ENCODE data around the gene SLC24A3.

Gene SLC24A3

DNA sequence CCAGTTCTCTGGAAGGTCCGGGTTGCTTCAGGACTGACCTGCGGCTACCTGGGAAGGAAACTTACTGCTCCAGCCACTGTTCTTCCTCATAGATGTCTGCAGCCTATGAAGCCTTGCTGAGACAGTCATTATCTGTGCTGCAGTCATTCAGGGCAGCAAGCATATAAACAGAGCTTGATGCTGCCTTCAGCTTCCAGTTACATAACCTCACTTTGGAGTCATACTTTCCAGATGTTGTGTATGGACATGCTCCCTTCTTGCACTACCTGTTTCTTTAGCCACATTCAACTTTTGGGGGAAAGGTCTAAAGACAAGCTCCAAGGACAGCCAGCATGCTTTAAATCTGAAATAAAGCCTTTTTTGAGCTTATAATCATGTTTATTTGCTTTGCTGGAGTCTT, 98.1 kb downstream of the SLC24A3 start:
- Histone ChIP-seq H3K4me1 (ENCODE audit: control insufficient read depth, low read length) (no peaks in the 10 kb centered on the region), H3F3A (ENCODE audit: control insufficient read depth, insufficient read depth) (no peaks in the 10 kb centered on the region), H3K27ac (ENCODE audit: low read depth, low read length) (no peak overlapping the region)

GRCh38 chr20:19313342-19314069, 101.1 kb downstream of the SLC24A3 start:
- no peaks in the 10 kb centered on the region for H3K9me2 ChIP-seq (replicated peaks; ENCODE audit: control insufficient read depth, low read length)
- no peaks in the 10 kb centered on the region for H3K79me2 ChIP-seq (ENCODE audit: control insufficient read depth, low read length)
- H3K9me3 ChIP-seq (ENCODE audit: control insufficient read depth, insufficient read depth, low read length), result no peaks in the 10 kb centered on the region
- no peak overlapping the region for H3K4me2 ChIP-seq (ENCODE audit: low read length)
- no peak overlapping the region for H3K4me3 ChIP-seq (ENCODE audit: low read length)
- H3K27me3 ChIP-seq (ENCODE audit: control insufficient read depth, low read length), result no peaks in the 10 kb centered on the region
- H3K27ac ChIP-seq (ENCODE audit: low read depth, low read length), result no peak overlapping the region
- H4K20me1 ChIP-seq (ENCODE audit: control insufficient read depth, insufficient read depth, low read depth, low read length), result no peaks in the 10 kb centered on the region
- H3K4me1 ChIP-seq (ENCODE audit: control insufficient read depth, low read length), result no peaks in the 10 kb centered on the region
- no peaks in the 10 kb centered on the region for H3K36me3 ChIP-seq (ENCODE audit: control insufficient read depth, low read length)
- TF ChIP-seq EZH2phosphoT487 (IDR thresholded peaks at IDR 0.05; ENCODE audit: borderline replicate concordance, low read length), result no peak
- TF ChIP-seq, protein P1, sequence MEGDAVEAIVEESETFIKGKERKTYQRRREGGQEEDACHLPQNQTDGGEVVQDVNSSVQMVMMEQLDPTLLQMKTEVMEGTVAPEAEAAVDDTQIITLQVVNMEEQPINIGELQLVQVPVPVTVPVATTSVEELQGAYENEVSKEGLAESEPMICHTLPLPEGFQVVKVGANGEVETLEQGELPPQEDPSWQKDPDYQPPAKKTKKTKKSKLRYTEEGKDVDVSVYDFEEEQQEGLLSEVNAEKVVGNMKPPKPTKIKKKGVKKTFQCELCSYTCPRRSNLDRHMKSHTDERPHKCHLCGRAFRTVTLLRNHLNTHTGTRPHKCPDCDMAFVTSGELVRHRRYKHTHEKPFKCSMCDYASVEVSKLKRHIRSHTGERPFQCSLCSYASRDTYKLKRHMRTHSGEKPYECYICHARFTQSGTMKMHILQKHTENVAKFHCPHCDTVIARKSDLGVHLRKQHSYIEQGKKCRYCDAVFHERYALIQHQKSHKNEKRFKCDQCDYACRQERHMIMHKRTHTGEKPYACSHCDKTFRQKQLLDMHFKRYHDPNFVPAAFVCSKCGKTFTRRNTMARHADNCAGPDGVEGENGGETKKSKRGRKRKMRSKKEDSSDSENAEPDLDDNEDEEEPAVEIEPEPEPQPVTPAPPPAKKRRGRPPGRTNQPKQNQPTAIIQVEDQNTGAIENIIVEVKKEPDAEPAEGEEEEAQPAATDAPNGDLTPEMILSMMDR (IDR thresholded peaks at IDR 0.05; ENCODE audit: low read depth, low read length, poor library complexity, severe bottlenecking), result no peak
- H3F3A ChIP-seq (ENCODE audit: control insufficient read depth, insufficient read depth), result no peaks in the 10 kb centered on the region

More for the DNA sequence above, 98.1 kb downstream of the SLC24A3 start:
- no peaks in the 10 kb centered on the region for H3K79me2 ChIP-seq (ENCODE audit: control insufficient read depth, low read length)
- H3K36me3 ChIP-seq (ENCODE audit: control insufficient read depth, low read length), result no peaks in the 10 kb centered on the region
- H3K9me3 ChIP-seq (ENCODE audit: control insufficient read depth, insufficient read depth, low read length), result no peaks in the 10 kb centered on the region
- H3K9me2 ChIP-seq (replicated peaks; ENCODE audit: control insufficient read depth, low read length), result no peaks in the 10 kb centered on the region
- no peaks in the 10 kb centered on the region for H3K27me3 ChIP-seq (ENCODE audit: control insufficient read depth, low read length)
- no peak overlapping the region for H3K4me3 ChIP-seq (ENCODE audit: low read length)
- no peak overlapping the region for H3K4me2 ChIP-seq (ENCODE audit: low read length)
- no peaks in the 10 kb centered on the region for H4K20me1 ChIP-seq (ENCODE audit: control insufficient read depth, insufficient read depth, low read depth, low read length)
- TF ChIP-seq, protein P1 (IDR thresholded peaks at IDR 0.05; ENCODE audit: low read depth, low read length, poor library complexity, severe bottlenecking), result no peak
- TF ChIP-seq EZH2phosphoT487 (IDR thresholded peaks at IDR 0.05; ENCODE audit: borderline replicate concordance, low read length), result no peak

- H3K4me1 ChIP-seq (ENCODE audit: control insufficient read depth, low read length), result no peaks in the 10 kb centered on the region
These were observed 102.2 kb downstream of the SLC24A3 start for GRCh38 chr20:19314621-19315020.

More at GRCh38 chr20:19314621-19315020, 102.2 kb downstream of the SLC24A3 start:
- Histone ChIP-seq H3K4me2 (ENCODE audit: low read length) (no peak overlapping the region), H3K9me2 (replicated peaks; ENCODE audit: control insufficient read depth, low read length) (no peaks in the 10 kb centered on the region), H3F3A (ENCODE audit: control insufficient read depth, insufficient read depth) (no peaks in the 10 kb centered on the region), H4K20me1 (ENCODE audit: control insufficient read depth, insufficient read depth, low read depth, low read length) (no peaks in the 10 kb centered on the region), H3K27me3 (ENCODE audit: control insufficient read depth, low read length) (no peaks in the 10 kb centered on the region), H3K36me3 (ENCODE audit: control insufficient read depth, low read length) (no peaks in the 10 kb centered on the region), H3K79me2 (ENCODE audit: control insufficient read depth, low read length) (no peaks in the 10 kb centered on the region), H3K27ac (ENCODE audit: low read depth, low read length) (no peak overlapping the region), H3K4me3 (ENCODE audit: low read length) (no peak overlapping the region), H3K9me3 (ENCODE audit: control insufficient read depth, insufficient read depth, low read length) (no peaks in the 10 kb centered on the region)
- TF ChIP-seq, protein P1 (IDR thresholded peaks at IDR 0.05; ENCODE audit: low read depth, low read length, poor library complexity, severe bottlenecking), result no peak
- no peak for TF ChIP-seq EZH2phosphoT487 (IDR thresholded peaks at IDR 0.05; ENCODE audit: borderline replicate concordance, low read length)

Measured in DOHH2 (cell line).